GM19023 (cell line): ENCODE measurements around the gene IFNLR1.

Experiments
- ATAC-seq: cut with Tn5 transposase; IDR thresholded peaks from one replicate; pipeline ENCODE4 v1.9.1; 2021; ENCODE audit warnings: mild to moderate bottlenecking, moderate library complexity; ENCODE audit not compliant: unreplicated experiment

Gene IFNLR1

GRCh38 chr1:24178407-24178806 is 8.7 kb downstream of the IFNLR1 start:
- no peak for ATAC-seq

DNA sequence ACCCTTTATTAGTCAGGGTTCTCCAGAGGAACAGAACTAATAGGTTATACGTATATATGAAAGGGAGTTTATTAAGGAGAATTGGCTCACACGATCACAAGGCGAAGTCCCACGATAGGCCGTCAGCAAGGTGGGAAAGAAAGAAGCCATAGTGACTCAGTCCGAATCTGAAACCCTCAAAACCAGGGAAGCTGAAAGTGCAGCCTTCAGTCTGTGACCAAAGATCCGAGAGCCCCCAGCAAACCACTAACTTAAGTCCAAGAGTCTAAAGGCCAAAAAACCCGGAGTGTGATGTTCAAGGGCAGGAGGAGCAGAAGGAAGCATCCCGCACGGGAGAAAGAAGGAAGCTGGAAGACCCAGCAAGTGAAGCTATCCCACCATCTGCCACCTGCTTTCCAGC is 9.9 kb downstream of the IFNLR1 start:
- no peak for ATAC-seq

- ATAC-seq: no peak
These were observed 11.9 kb downstream of the IFNLR1 start for GRCh38 chr1:24175033-24175755.

- ATAC-seq: no peak
These were observed 13.2 kb downstream of the IFNLR1 start for GRCh38 chr1:24173638-24174575.

- ATAC-seq: no peak
These were observed 14.5 kb downstream of the IFNLR1 start for GRCh38 chr1:24172598-24172997.

- no peak for ATAC-seq
These were observed 17.8 kb downstream of the IFNLR1 start for GRCh38 chr1:24169286-24169685.

- no peak for ATAC-seq
These were observed 18.8 kb downstream of the IFNLR1 start for GRCh38 chr1:24168245-24168644.

- no peak for ATAC-seq
These were observed 20.1 kb downstream of the IFNLR1 start for GRCh38 chr1:24167008-24167407.

DNA sequence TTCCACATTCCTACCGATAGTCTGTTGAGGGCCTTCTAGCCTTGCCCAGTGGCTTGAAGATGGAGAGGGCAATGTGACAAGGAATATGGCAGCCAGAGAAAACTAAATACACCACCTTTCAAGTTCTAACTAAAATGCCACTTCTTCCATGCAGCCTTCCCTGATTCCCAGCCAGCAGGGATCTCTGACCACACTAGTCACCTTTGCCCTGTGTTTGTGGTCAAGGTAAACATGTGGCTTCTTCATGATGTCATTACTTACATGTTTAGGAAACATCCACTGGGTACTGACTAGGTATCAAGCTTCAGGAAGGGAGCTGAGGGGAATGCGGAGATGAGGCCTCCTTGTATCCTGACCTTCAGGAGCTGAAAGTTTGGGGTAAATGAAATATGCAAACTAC is 21.6 kb downstream of the IFNLR1 start:
- no peak for ATAC-seq

- ATAC-seq: no peak
These were observed 23.1 kb downstream of the IFNLR1 start for GRCh38 chr1:24164004-24164403.

GRCh38 chr1:24162201-24162600 is 24.9 kb downstream of the IFNLR1 start:
- ATAC-seq: no peak

- no peak for ATAC-seq
These were observed 25.8 kb downstream of the IFNLR1 start for GRCh38 chr1:24161270-24161669.

DNA sequence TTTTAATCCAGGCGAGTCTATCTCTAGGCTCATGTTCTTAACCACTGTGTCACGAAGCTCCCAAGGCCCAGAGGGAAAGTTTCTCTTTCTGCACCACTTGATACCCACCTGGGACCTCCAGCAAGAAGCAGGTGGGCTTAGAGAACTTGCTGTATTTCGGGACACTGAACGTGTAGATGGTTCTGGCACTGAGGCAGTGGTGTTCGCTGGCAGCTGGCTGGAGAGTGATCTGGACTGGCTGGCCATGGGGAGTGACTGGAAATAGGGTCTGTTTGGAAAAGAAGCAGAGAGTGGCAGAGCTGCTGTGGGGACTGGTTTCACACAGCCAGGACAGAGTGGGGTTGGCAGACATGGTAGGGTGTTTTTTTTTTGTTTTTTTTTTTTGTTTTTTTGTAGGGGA is 27.7 kb downstream of the IFNLR1 start:
- ATAC-seq: no peak

GRCh38 chr1:24157918-24158481 is 29.1 kb downstream of the IFNLR1 start:
- no peak for ATAC-seq

DNA sequence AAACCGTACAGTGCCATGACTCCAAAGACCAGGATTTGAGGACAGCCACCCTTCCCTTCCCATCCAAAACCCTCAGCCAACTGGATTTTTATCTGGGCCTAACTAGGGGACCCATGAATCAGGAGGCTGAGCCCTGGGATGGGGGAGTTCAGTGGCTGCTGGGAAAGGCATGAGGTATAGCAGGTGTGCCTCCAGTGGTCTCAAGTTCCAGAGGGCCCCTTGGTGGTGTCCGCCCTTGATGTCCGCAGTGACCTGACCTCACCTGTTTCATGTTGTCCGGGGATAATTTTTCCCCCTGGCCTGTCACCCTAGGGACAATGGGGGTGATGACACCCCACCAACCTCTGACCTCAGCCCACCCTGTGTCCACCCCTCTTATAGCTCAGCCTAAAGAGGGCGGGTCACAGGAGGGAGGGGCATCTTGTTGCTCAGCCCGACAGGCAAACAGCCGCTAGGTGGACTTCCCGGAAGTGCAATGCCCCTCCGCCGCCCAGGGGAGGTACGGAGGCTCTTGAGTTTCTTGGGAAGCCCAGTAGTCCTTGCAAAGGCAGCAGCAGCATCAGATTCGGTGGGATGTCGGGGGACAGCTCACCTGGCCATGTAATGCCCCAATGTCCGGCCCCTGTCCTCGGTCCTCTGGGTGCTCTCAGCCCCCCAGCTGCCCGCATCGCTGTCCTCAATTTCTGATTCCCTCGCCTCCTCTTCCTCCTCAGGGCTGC is 30.4 kb downstream of the IFNLR1 start:
- no peak for ATAC-seq

DNA sequence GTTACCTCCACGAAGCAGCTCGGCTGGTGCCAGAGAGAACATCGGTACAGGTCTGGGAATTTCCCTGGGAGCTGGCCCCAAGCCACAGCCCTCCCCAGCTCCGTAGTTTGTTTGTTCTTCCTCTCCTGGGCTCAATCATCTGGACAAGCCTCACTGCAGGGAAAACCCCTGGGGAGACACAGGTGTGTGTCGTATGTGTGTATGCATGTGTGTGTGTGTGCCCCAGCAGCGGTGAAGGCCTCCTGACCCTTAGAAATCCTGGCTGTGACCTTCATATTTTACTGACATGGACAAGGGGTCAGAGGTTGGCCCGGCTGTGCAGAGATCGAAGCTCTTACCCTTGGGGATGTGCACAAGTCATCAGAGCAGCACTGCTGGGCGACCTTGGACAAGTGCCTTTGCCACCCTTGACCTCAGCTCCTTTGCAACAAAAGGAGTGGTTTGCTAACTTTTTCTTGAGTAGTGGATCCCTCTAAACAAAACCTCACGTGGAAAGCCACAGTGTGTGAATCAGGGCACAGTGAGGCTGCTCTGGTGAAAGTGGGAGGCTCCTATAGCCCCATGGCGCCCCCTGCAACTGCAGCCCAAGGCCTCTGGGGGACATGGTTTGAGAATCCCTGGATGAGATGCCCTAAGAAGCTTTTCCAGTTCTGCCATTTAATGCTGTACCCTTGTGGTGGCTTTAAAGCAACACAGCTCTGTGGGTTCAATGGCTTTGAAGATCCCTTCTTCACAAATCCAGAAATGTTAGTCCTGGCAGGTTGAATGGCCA is 31.9 kb downstream of the IFNLR1 start:
- no peak for ATAC-seq

- no peak for ATAC-seq
These were observed 32.9 kb downstream of the IFNLR1 start for GRCh38 chr1:24154215-24154614.

DNA sequence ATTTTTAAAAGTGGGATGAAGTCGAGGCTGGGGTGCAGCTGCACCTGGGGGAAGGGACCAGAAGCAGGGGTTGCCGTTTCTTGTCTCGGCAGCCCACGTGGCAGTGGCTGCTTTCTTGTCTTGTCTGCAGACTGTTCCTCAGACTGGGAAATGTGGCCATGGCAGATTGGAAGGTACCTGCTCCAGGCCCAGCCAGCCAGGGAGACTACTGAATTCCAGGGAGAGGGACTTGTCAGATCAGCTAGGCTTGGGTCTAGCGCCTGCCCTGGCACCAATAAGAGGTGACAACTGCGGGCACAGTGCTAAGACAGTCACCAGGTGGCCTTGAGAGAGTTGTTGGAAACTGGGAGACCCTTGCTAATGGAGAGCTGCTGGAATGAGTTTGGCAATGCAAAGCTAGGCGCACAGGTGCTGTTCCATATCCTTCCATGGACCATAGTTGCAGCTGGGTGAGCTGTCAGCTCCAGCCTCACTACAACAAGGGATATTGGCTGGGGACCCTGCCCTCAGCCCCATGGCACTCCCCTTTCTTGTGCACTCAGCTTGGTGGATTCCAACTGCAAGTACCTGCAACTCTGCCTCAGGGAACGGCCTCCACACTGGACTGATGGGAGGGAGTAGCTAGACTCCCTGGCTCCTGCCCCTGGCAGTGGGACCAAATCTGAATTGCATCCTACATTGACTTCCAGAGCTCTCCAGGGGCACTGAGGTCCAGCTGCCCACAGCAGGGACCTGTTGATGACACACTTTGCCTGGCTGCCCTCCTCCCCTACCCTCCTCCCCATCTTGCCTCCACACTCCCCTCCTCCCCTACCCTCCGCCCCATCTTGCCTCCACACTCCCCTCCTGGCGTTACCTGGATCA is 34.2 kb downstream of the IFNLR1 start:
- no peak for ATAC-seq

DNA sequence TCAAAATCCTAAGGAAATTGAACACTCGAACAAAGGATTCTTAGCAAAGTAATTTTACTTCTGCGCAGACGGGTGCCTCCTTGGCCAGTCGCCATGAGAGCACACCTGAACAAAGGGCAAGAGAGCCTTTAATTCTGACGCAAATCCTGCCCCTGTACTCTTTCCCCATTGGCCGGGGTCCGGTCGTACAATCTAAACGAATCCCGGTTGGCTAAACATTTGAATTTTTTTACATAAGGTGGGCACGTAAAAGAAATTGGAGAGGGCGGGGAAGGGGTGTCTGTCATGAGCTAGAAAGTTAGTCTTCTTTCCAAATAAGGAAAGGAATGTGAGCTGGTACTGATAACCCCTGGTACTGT is 35.9 kb downstream of the IFNLR1 start:
- ATAC-seq: no peak
